Caki2 (cell line): Measurements from ENCODE around the gene FTCD. TPM values are rescaled to one million over a fixed set of nuclear protein-coding genes. Genes with fewer than 3 reads are reported as not detected.
"Not testable (repeated sequence)": the region's sequence is repeated elsewhere in the genome, so short reads cannot be mapped to it uniquely, and the experiment has no call there.

ENCODE experiments used
- DNase-seq: peaks from one replicate; pipeline ENCODE4 v3.0.0-alpha.2; 2015; ENCODE audit warnings: low read depth
- in situ Hi-C: cut with HindIII; loops from 2 replicates; pipeline ENCODE4 v1.10.0; 2016; ENCODE audit warnings: low sequenced_read_pairs, low pct_unique_long_range_greater_than_20kb, mixed read lengths
- total RNA-seq: library from RNA; depleted of rRNA; stranded (reverse); fragments of >200 nt; shearing (Covaris generic); gene quantifications from 2 replicates; pipeline ENCODE4 v1.2.3, GENCODE V29; 2014; ENCODE audit warnings: low replicate concordance

Gene FTCD
- total RNA-seq, 1 experiment from 2014 or later = 0.14 TPM

- in situ Hi-C loops = no loop called here
These were observed 8.5 kb downstream of the FTCD start for GRCh38 chr21:46146856-46147255.

GRCh38 chr21:46145840-46146691 is 9.3 kb downstream of the FTCD start:
- in situ Hi-C loops = no loop called here
- no peak for DNase-seq

More at GRCh38 chr21:46146856-46147255, 8.5 kb downstream of the FTCD start:
- DNase-seq = no peak

GRCh38 chr21:46145159-46145839 is 10.1 kb downstream of the FTCD start:
- no peak for DNase-seq
- in situ Hi-C loops = no loop called here

GRCh38 chr21:46144464-46145070 is 10.8 kb downstream of the FTCD start:
- DNase-seq = no peak
- in situ Hi-C loops = no loop called here

GRCh38 chr21:46142582-46143473 is 12.6 kb downstream of the FTCD start:
- in situ Hi-C loops = no loop called here
- DNase-seq = no peak

GRCh38 chr21:46141767-46142581 is 13.4 kb downstream of the FTCD start:
- no peak for DNase-seq
- in situ Hi-C loops = no loop called here

- in situ Hi-C loops, DNase-seq: not testable (repeated sequence)
These were observed 14.9 kb downstream of the FTCD start for GRCh38 chr21:46140352-46141003.

- no peak for DNase-seq
These were observed 15.7 kb downstream of the FTCD start for GRCh38 chr21:46139686-46140085.

GRCh38 chr21:46138383-46138970 is 16.9 kb downstream of the FTCD start:
- in situ Hi-C loops = no loop called here
- no peak for DNase-seq

More at GRCh38 chr21:46139686-46140085, 15.7 kb downstream of the FTCD start:
- in situ Hi-C loops = no loop called here

GRCh38 chr21:46137908-46138307 is 17.5 kb downstream of the FTCD start:
- in situ Hi-C loops = no loop called here
- DNase-seq = no peak

- in situ Hi-C loops = no loop called here
- no peak for DNase-seq
These were observed 18.5 kb downstream of the FTCD start for GRCh38 chr21:46136739-46137349.

GRCh38 chr21:46135782-46136395 is 19.5 kb downstream of the FTCD start:
- in situ Hi-C loops = no loop called here
- DNase-seq = no peak

GRCh38 chr21:46131838-46132651 is 23.3 kb downstream of the FTCD start:
- in situ Hi-C loops = no loop called here
- DNase-seq = no peak

- DNase-seq = no peak
- in situ Hi-C loops = no loop called here
These were observed 23.9 kb downstream of the FTCD start for GRCh38 chr21:46131588-46131837.

GRCh38 chr21:46130831-46131587 is 24.4 kb downstream of the FTCD start:
- in situ Hi-C loops = no loop called here
- no peak for DNase-seq
